ENCODE measurements around the gene DCBLD2. TPM values are rescaled to one million over a fixed set of nuclear protein-coding genes. Genes with fewer than 3 reads are reported as not detected.

Gene DCBLD2
- total and polyA plus RNA-seq, 2 of the 4 experiments (the other 2 are of a cell fraction), result 121 to 196 TPM

DNA sequence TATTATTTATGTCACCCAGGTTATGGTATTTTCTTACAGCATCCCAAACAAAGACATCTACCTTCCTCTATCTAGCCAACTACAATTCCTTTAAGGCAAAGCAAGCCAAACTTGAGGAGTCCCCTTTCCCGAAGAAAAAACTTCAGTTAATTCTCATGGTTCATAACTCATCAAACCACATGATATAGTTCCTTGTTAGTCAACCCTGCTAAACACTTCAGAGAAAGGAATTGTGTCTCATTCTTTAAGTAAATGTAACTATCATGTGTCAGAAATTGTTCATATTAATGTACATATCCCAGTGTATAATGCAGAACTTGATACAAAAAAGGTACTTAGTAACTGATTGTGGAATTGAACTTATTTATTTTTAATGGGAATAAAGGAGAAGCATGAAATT lies 93.9 kb downstream of the DCBLD2 start:
- Histone ChIP-seq H3K14ac (replicated peaks; ENCODE audit: low read depth, low read length) (no peak overlapping the region), H3K9me3 (ENCODE audit: control insufficient read depth, insufficient read depth, low read length) (no peaks in the 10 kb centered on the region), H3K4ac (ENCODE audit: low read depth, low read length) (no peak overlapping the region), H3K27ac (ENCODE audit: insufficient read depth, low read length) (no peak overlapping the region), H2AK9ac (replicated peaks; ENCODE audit: low read depth, low read length, poor library complexity) (no peak overlapping the region), H4K5ac (ENCODE audit: low read depth, low read length) (no peak overlapping the region), H3K18ac (ENCODE audit: low read depth, low read length) (no peak overlapping the region), H2AK5ac (ENCODE audit: low read depth, low read length) (no peak overlapping the region), H3K4me3 (ENCODE audit: insufficient read depth, low read depth, low read length) (no peak overlapping the region), H2BK5ac (ENCODE audit: low read depth, low read length, poor library complexity, severe bottlenecking) (no peak overlapping the region), H3K4me1 (ENCODE audit: control insufficient read depth, insufficient read depth, low read length) (no peaks in the 10 kb centered on the region), H3K79me1 (ENCODE audit: low read depth in 1 of 2, low read length in 2 of 2) (peaks cover 8 to 12% of the 10 kb centered on the region in 2 experiments; a peak in 3 of 4 replicates), H4K91ac (ENCODE audit: insufficient read depth, low read depth, low read length) (no peak overlapping the region), H4K20me1 (ENCODE audit: insufficient read depth, low read length) (no peaks in the 10 kb centered on the region; the same call in 1 of the 2 replicates), H3K4me2 (ENCODE audit: low read depth, low read length) (no peak overlapping the region), H2BK120ac (ENCODE audit: low read depth, low read length) (no peak overlapping the region), H3K9me1 (ENCODE audit: insufficient read depth, low read length) (0 out of 2 replicates have a peak, but pooled peaks cover 3% of the 10 kb centered on the region), H3K9ac (ENCODE audit: low read depth, low read length) (no peak overlapping the region), H3K36me3 (ENCODE audit: control insufficient read depth, insufficient read depth, low read length) (peaks cover 29% of the 10 kb centered on the region), H4K8ac (ENCODE audit: low read depth in 2 of 2, low read length in 2 of 2) (no peak overlapping the region), H2AFZ (replicated peaks; ENCODE audit: low read length, poor library complexity) (no peak overlapping the region), H3K23ac (ENCODE audit: low read depth, low read length) (no peak overlapping the region), H2BK15ac (ENCODE audit: low read depth, low read length) (no peak overlapping the region), H2BK20ac (ENCODE audit: low read depth, low read length) (no peak overlapping the region), H3K56ac (ENCODE audit: extremely low read depth, insufficient read depth, low read length) (no peak overlapping the region), H3K27me3 (ENCODE audit: control insufficient read depth, insufficient read depth, low read length) (no peaks in the 10 kb centered on the region)
- no peak for ATAC-seq (ENCODE audit: low read depth)
- BruUV-seq (replicated peaks), result no TSS peak
- DNase-seq, result no peak
- TF ChIP-seq RFX5 (IDR thresholded peaks at IDR 0.05; ENCODE audit: low read depth, low read length), result no peak
- no peak for TF ChIP-seq RAD21 (IDR thresholded peaks at IDR 0.05; ENCODE audit: low read length)
- TF ChIP-seq POLR2A (IDR thresholded peaks at IDR 0.05; ENCODE audit: low read depth, low read length), result no peak
- TF ChIP-seq CEBPB (IDR thresholded peaks at IDR 0.05; ENCODE audit: low read depth, low read length), result no peak
- TF ChIP-seq CTCF (conservative IDR thresholded peaks at IDR 0.05; ENCODE audit: low read depth, low read length), result no peak
- no peak for TF ChIP-seq MXI1 (IDR thresholded peaks at IDR 0.05; ENCODE audit: borderline replicate concordance, low read depth, low read length)
- WGBS, 2 experiments (ENCODE audit: extremely low coverage in 2 of 2, insufficient read length in 1 of 2), result no CpG with 5 or more reads among the region's 1 CpG
- in situ Hi-C loops (cut with MboI; ENCODE audit: low sequenced_read_pairs), result no loop called here
- dilution Hi-C loops (cut with HindIII; ENCODE audit: low sequenced_read_pairs, unreplicated experiment), result no loop called here
- POLR2A ChIA-PET (ENCODE audit: unreplicated experiment), result no interaction called here
- intact Hi-C loops (cut with micrococcal nuclease), result no loop called here
- CTCF ChIA-PET, result no interaction called here
